Spleen (tissue), 11 donors: ENCODE data around the gene CARM1. TPM values are rescaled to one million over a fixed set of nuclear protein-coding genes. Genes with fewer than 3 reads are reported as not detected.
A peak's percentile ranks its signal among the peaks of the same experiment; 100 is the strongest.

ENCODE experiments used
- DNase-seq: peaks from one replicate; pipeline ENCODE4 v3.0.0-alpha.2; 2020
- H3K27ac ChIP-seq, 8 donors: fragments of 200-600 bp; sonication (generic) in 7 of 8; 1 replicate in 4 of 8; 2 replicates in 4 of 8; pipeline versions ENCODE4 v1.5.0 to v1.8.0; 2016 to 2021; ENCODE audit warnings: inconsistent platforms in 4 of 8, mild to moderate bottlenecking in 4 of 8, moderate library complexity in 1 of 8
- H3K27me3 ChIP-seq, 7 donors: fragments of 200-600 bp; sonication (generic) in 6 of 7; replicated peaks in 1 of 7; 1 replicate in 4 of 7; 2 replicates in 3 of 7; pipeline versions ENCODE4 v1.5.0 to v1.8.0; 2016 to 2021; ENCODE audit warnings: inconsistent platforms in 3 of 7, mild to moderate bottlenecking in 1 of 7
- H3K36me3 ChIP-seq, 6 donors: fragments of 200-600 bp; sonication (generic) in 5 of 6; 1 replicate in 4 of 6; 2 replicates in 2 of 6; pipeline versions ENCODE4 v1.5.0 to v1.8.0; 2016 to 2021; ENCODE audit warnings: inconsistent platforms in 2 of 6
- H3K4me1 ChIP-seq, 6 donors: fragments of 200-600 bp; sonication (generic) in 5 of 6; 1 replicate in 3 of 6; 2 replicates in 3 of 6; pipeline versions ENCODE4 v1.5.0 to v1.8.0; 2016 to 2021; ENCODE audit warnings: inconsistent platforms in 3 of 6
- H3K4me3 ChIP-seq, 8 donors: fragments of 200-600 bp; sonication (generic) in 7 of 8; 1 replicate in 4 of 8; 2 replicates in 4 of 8; pipeline versions ENCODE4 v1.5.0 to v1.8.0; 2016 to 2021; ENCODE audit warnings: inconsistent platforms in 4 of 8, mild to moderate bottlenecking in 4 of 8, moderate library complexity in 2 of 8
- H3K9me3 ChIP-seq, 8 donors: fragments of 200-600 bp; sonication (generic) in 7 of 8; 1 replicate in 4 of 8; 2 replicates in 4 of 8; pipeline versions ENCODE4 v1.5.0 to v1.8.0; 2016 to 2021; ENCODE audit warnings: inconsistent platforms in 4 of 8
- CTCF ChIP-seq, 11 experiments: fragments of 200-600 bp in 7 of 11; fragments of 450-650 bp in 4 of 11; sonication (generic) in 4 of 11; IDR thresholded peaks in 8 of 11; conservative IDR thresholded peaks in 3 of 11; 1 replicate in 7 of 11; 2 replicates in 4 of 11; pipeline versions ENCODE4 v1.4.0 to v1.8.0; 2016 to 2021; ENCODE audit warnings: antibody characterized with exemption in 11 of 11, inconsistent platforms in 4 of 11, mild to moderate bottlenecking in 1 of 11
- POLR2A ChIP-seq, 3 donors: fragments of 450-650 bp; IDR thresholded peaks; one replicate each; pipeline ENCODE4 v1.5.1; 2017; ENCODE audit warnings: antibody characterized with exemption in 3 of 3, mild to moderate bottlenecking in 1 of 3
- POLR2AphosphoS5 ChIP-seq, 3 donors: sonication (generic); formaldehyde crosslinking; IDR thresholded peaks; one replicate each; pipeline ENCODE4 v1.5.1; 2017; ENCODE audit warnings: antibody characterized with exemption in 3 of 3
- WGBS, 5 donors: extraction: QIAGEN DNeasy Blood & Tissue Kit in 3 of 5; methylation state at CpG; one replicate each; pipeline versions ENCODE4 v1.1.5 to v1.1.7; 2013 to 2018; 5-methylcytosine and 5-hydroxymethylcytosine counted together
- intact Hi-C: fragments of 100-400 bp; cut with DNase I; formaldehyde crosslinking; loops from one replicate; pipeline ENCODE4 v1.15.0; 2023; ENCODE audit warnings: low total_unique reads
- polyA plus RNA-seq, 3 donors: library from polyadenylated mRNA; stranded (reverse); fragments of 200-250 nt; gene quantifications; one replicate each; pipeline ENCODE4 v1.2.1, GENCODE V29; 2013
- total RNA-seq, 7 donors: library from RNA; depleted of rRNA in 3 of 7; stranded (reverse); fragments of >200 nt in 3 of 7; fragmentation: NEBNext Ultra II Directional in 4 of 7; extraction: Animal tissue kit (Norgen Biotek cat#: 25700) in 4 of 7; gene quantifications; one replicate each; pipeline versions ENCODE4 v1.1.0 to v1.2.1, GENCODE V29; 2016 to 2021
- donor health status: healthy with polysubstance abuse.
- donor health status: DM: no; HTN: no; CAD: no; lungs with moderate emphysema.
- donor health status: DM: no; HTN: no; CAD: no.
- donor health status: Bipolar disorder and iron deficiency.
- donor health status: healthy.
- donor health status: DM: no; HTN: no; CAD: no.
- donor health status: DM: yes; HTN: yes; CAD: no.

CARM1 gene
- total and polyA plus RNA-seq, 10 donors, result 13.6 to 32.0 (median 24.6) TPM

DNA sequence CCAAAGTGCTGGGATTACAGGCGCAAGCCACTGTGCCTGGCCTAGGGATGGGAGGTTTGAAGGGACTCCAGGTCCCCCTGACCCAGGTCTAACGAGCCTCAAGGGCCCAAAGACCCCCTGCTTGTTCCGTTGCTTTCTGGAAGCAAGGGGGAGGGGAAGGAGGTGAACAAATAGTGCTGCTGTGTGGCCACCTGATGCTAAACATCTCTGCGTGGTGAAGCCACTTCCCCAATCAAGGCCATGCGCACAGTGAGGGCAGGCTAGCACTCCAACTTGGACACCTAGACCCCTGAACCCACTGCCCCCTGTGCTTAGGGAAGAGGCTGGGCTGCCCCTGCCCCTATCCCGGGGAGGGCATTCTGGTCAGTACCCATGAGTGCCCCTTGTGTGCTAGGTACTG, 24.0 kb downstream of the CARM1 start:
- no peaks in the 10 kb centered on the region for H3K9me3 ChIP-seq
- peaks cover 0 to 5% (median 0%) of the 10 kb centered on the region in 6 donors for H3K36me3 ChIP-seq
- intact Hi-C loops, result no loop called here
- H3K27ac ChIP-seq, result no peak overlapping the region
- no peaks in the 10 kb centered on the region for H3K27me3 ChIP-seq
- TF ChIP-seq POLR2AphosphoS5 (IDR thresholded peaks at IDR 0.05) (no peak), POLR2A (IDR thresholded peaks at IDR 0.05) (no peak), CTCF (IDR thresholded peaks at IDR 0.05 in 8 of 11, conservative IDR thresholded peaks at IDR 0.05 in 3 of 11) (no peak)
- 71 to 96% (median 81%) methylated on average over 4 to 6 of the region's 6 CpGs for WGBS, 5 donors
- peaks cover 6 to 38% (median 15%) of the 10 kb centered on the region in 6 donors for H3K4me1 ChIP-seq
- H3K4me3 ChIP-seq, result no peak overlapping the region
- DNase-seq, result no peak

GRCh38 chr19:10895920-10896319, 24.6 kb downstream of the CARM1 start:
- intact Hi-C loops, result no loop called here
- Histone ChIP-seq H3K27me3 (no peaks in the 10 kb centered on the region), H3K27ac (peak overlapping the region in 1 of 8 donors; percentile 50), H3K4me3 (no peak overlapping the region), H3K36me3 (peaks cover 0 to 5% (median 0%) of the 10 kb centered on the region in 6 donors), H3K9me3 (no peaks in the 10 kb centered on the region), H3K4me1 (peaks cover 6 to 37% (median 15%) of the 10 kb centered on the region in 6 donors)
- no peak for TF ChIP-seq POLR2A (IDR thresholded peaks at IDR 0.05)
- TF ChIP-seq CTCF (IDR thresholded peaks at IDR 0.05 in 8 of 11, conservative IDR thresholded peaks at IDR 0.05 in 3 of 11), result no peak
- TF ChIP-seq POLR2AphosphoS5 (IDR thresholded peaks at IDR 0.05), result peak in 1 of 3 donors; percentile 11
- DNase-seq, result no peak
- 82 to 93% (median 91%) methylated on average over 12 of the region's 12 CpGs for WGBS, 5 donors

GRCh38 chr19:10896851-10897526, 25.6 kb downstream of the CARM1 start:
- Histone ChIP-seq H3K9me3 (no peaks in the 10 kb centered on the region), H3K27me3 (no peaks in the 10 kb centered on the region), H3K4me1 (peaks cover 6 to 36% (median 15%) of the 10 kb centered on the region in 6 donors), H3K36me3 (peaks cover 0 to 5% (median 0%) of the 10 kb centered on the region in 6 donors), H3K27ac (peak overlapping the region in 5 of 8 donors; percentile 6 to 60 (median 27)), H3K4me3 (no peak overlapping the region)
- DNase-seq, result no peak
- WGBS, 5 donors, result 47 to 58% (median 54%) methylated on average over 7 of the region's 7 CpGs
- intact Hi-C loops, result no loop called here
- TF ChIP-seq POLR2AphosphoS5 (IDR thresholded peaks at IDR 0.05) (peak in 2 of 3 donors; percentile 34 to 48), CTCF (IDR thresholded peaks at IDR 0.05 in 8 of 11, conservative IDR thresholded peaks at IDR 0.05 in 3 of 11) (no peak)

- H3K36me3 ChIP-seq, result peaks cover 0 to 6% (median 0%) of the 10 kb centered on the region in 6 donors
- H3K9me3 ChIP-seq, result peaks cover 0 to 10% (median 6%) of the 10 kb centered on the region in 8 donors
- WGBS, 5 donors, result 81 to 86% (median 83%) methylated on average over 10 of the region's 10 CpGs
- intact Hi-C loops, result no loop called here
- H3K4me1 ChIP-seq, result peaks cover 6 to 36% (median 15%) of the 10 kb centered on the region in 6 donors
- TF ChIP-seq POLR2A (IDR thresholded peaks at IDR 0.05) (no peak), POLR2AphosphoS5 (IDR thresholded peaks at IDR 0.05) (no peak), CTCF (IDR thresholded peaks at IDR 0.05 in 8 of 11, conservative IDR thresholded peaks at IDR 0.05 in 3 of 11) (no peak)
- DNase-seq, result no peak
- no peak overlapping the region for H3K4me3 ChIP-seq
- no peak overlapping the region for H3K27ac ChIP-seq
- no peaks in the 10 kb centered on the region for H3K27me3 ChIP-seq
Measured at GRCh38 chr19:10898633-10899032, 27.3 kb downstream of the CARM1 start.
